GM19372 (cell line): Measurements from ENCODE around the gene FGFR4.
"Not testable (repeated sequence)": the region's sequence is repeated elsewhere in the genome, so short reads cannot be mapped to it uniquely, and the experiment has no call there.

ENCODE experiments used
- ATAC-seq: cut with Tn5 transposase; IDR thresholded peaks from one replicate; pipeline ENCODE4 v1.9.1; 2021; ENCODE audit warnings: mild to moderate bottlenecking, low read depth, moderate library complexity; ENCODE audit not compliant: unreplicated experiment

FGFR4 gene

GRCh38 chr5:177086654-177087397 is at the start of gene FGFR4:
TSS of gene FGFR4 (plus strand) at chr5:177086915. CDS start at chr5:177089603, 2,688 bp downstream.
- ATAC-seq = peak; percentile 62

- ATAC-seq = no peak
Measured at GRCh38 chr5:177036921-177037320, 49.8 kb upstream of the FGFR4 start.

- no peak for ATAC-seq
Measured at GRCh38 chr5:177040814-177041420, 45.8 kb upstream of the FGFR4 start.

GRCh38 chr5:177041936-177042335 is 44.8 kb upstream of the FGFR4 start:
- ATAC-seq = no peak

GRCh38 chr5:177043114-177043513 is 43.6 kb upstream of the FGFR4 start:
- no peak for ATAC-seq

- ATAC-seq = no peak
Measured at GRCh38 chr5:177043958-177044357, 42.8 kb upstream of the FGFR4 start.

- ATAC-seq = no peak
Measured at GRCh38 chr5:177044641-177045040, 42.1 kb upstream of the FGFR4 start.

- no peak for ATAC-seq
Measured at GRCh38 chr5:177045631-177046030, 41.1 kb upstream of the FGFR4 start.

GRCh38 chr5:177048531-177048930 is 38.2 kb upstream of the FGFR4 start:
- ATAC-seq = not testable (repeated sequence)

GRCh38 chr5:177049285-177049684 is 37.4 kb upstream of the FGFR4 start:
- ATAC-seq = no peak

GRCh38 chr5:177064500-177065277 is 22.0 kb upstream of the FGFR4 start:
- ATAC-seq = no peak

- ATAC-seq = no peak
Measured at GRCh38 chr5:177065491-177065890, 21.2 kb upstream of the FGFR4 start.

GRCh38 chr5:177066224-177066623 is 20.5 kb upstream of the FGFR4 start:
- no peak for ATAC-seq

GRCh38 chr5:177067503-177067902 is 19.2 kb upstream of the FGFR4 start:
- ATAC-seq = no peak

GRCh38 chr5:177070536-177071191 is 16.1 kb upstream of the FGFR4 start:
- no peak for ATAC-seq

- ATAC-seq = peak; percentile 75
Measured at GRCh38 chr5:177071666-177072385, 14.9 kb upstream of the FGFR4 start.

- ATAC-seq = no peak
Measured at GRCh38 chr5:177077335-177077734, 9.4 kb upstream of the FGFR4 start.

GRCh38 chr5:177079606-177080005 is 7.1 kb upstream of the FGFR4 start:
- no peak for ATAC-seq

- ATAC-seq = no peak
Measured at GRCh38 chr5:177080265-177080664, 6.5 kb upstream of the FGFR4 start.

- no peak for ATAC-seq
Measured at GRCh38 chr5:177081859-177082258, 4.9 kb upstream of the FGFR4 start.
